ENCODE measurements around the gene STOX1. TPM values are rescaled to one million over a fixed set of nuclear protein-coding genes. Genes with fewer than 3 reads are reported as not detected.

The STOX1 gene
- total and polyA plus RNA-seq, 2 of the 13 experiments (the other 11 are each of a cell fraction or from before 2014, with no cell fraction given): 2.5 to 6.0 TPM

GRCh38 chr10:68826764-68827591 is at the start of gene STOX1 (continued):
- TF ChIP-seq SALL2 (CRISPR knock-in tag; IDR thresholded peaks at IDR 0.05) (0 out of 2 replicates have a peak, but pooled peaks have one; percentile 31), KLF16 (CRISPR knock-in tag; IDR thresholded peaks at IDR 0.05) (no peak), MYC (CRISPR knock-in tag; IDR thresholded peaks at IDR 0.05; ENCODE audit: borderline replicate concordance) (peak; percentile 62; the same call in 1 of the 2 replicates), ETV6 (CRISPR knock-in tag; conservative IDR thresholded peaks at IDR 0.05) (no peak), RAD51 (IDR thresholded peaks at IDR 0.05; ENCODE audit: borderline replicate concordance) (no peak), ZNF33B (CRISPR knock-in tag; IDR thresholded peaks at IDR 0.05) (peak; percentile 69; the same call in 1 of the 2 replicates), EEA1 (CRISPR knock-in tag; IDR thresholded peaks at IDR 0.05; ENCODE audit: borderline replicate concordance) (no peak), ZBTB20 (CRISPR knock-in tag; IDR thresholded peaks at IDR 0.05; ENCODE audit: borderline replicate concordance, low read depth) (no peak; the same call in 1 of the 2 replicates), RXRA (CRISPR knock-in tag; IDR thresholded peaks at IDR 0.05) (0 out of 2 replicates have a peak, but pooled peaks have one; percentile 35), SNAPC2 (CRISPR knock-in tag; IDR thresholded peaks at IDR 0.05) (no peak), CENPT (CRISPR knock-in tag; IDR thresholded peaks at IDR 0.05; ENCODE audit: low read depth) (no peak), ARNT (IDR thresholded peaks at IDR 0.05) (no peak), HMG20A (CRISPR knock-in tag; IDR thresholded peaks at IDR 0.05; ENCODE audit: borderline replicate concordance) (no peak), ZNF44 (CRISPR knock-in tag; IDR thresholded peaks at IDR 0.05) (no peak), ZBTB7B (CRISPR knock-in tag; IDR thresholded peaks at IDR 0.05) (peak; percentile 59), ZNF207 (IDR thresholded peaks at IDR 0.05; ENCODE audit: borderline replicate concordance) (no peak), ZNF34 (CRISPR knock-in tag; IDR thresholded peaks at IDR 0.05; ENCODE audit: borderline replicate concordance) (no peak), PATZ1 (CRISPR knock-in tag; IDR thresholded peaks at IDR 0.05) (peak; percentile 68), STAG1 (CRISPR knock-in tag; IDR thresholded peaks at IDR 0.05) (peak; percentile 28), GRHL1 (CRISPR knock-in tag; conservative IDR thresholded peaks at IDR 0.05) (no peak), SIN3A (IDR thresholded peaks at IDR 0.05; ENCODE audit: borderline replicate concordance, low read depth, low read length) (no peak), ZNF468 (CRISPR knock-in tag; IDR thresholded peaks at IDR 0.05) (no peak), ZNF777 (CRISPR knock-in tag; IDR thresholded peaks at IDR 0.05) (0 out of 2 replicates have a peak, but pooled peaks have one; percentile 51)
- TF ChIP-seq, protein P1, sequence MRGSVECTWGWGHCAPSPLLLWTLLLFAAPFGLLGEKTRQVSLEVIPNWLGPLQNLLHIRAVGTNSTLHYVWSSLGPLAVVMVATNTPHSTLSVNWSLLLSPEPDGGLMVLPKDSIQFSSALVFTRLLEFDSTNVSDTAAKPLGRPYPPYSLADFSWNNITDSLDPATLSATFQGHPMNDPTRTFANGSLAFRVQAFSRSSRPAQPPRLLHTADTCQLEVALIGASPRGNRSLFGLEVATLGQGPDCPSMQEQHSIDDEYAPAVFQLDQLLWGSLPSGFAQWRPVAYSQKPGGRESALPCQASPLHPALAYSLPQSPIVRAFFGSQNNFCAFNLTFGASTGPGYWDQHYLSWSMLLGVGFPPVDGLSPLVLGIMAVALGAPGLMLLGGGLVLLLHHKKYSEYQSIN (CRISPR knock-in tag; IDR thresholded peaks at IDR 0.05; ENCODE audit: borderline replicate concordance): no peak
- TF ChIP-seq, protein P2, sequence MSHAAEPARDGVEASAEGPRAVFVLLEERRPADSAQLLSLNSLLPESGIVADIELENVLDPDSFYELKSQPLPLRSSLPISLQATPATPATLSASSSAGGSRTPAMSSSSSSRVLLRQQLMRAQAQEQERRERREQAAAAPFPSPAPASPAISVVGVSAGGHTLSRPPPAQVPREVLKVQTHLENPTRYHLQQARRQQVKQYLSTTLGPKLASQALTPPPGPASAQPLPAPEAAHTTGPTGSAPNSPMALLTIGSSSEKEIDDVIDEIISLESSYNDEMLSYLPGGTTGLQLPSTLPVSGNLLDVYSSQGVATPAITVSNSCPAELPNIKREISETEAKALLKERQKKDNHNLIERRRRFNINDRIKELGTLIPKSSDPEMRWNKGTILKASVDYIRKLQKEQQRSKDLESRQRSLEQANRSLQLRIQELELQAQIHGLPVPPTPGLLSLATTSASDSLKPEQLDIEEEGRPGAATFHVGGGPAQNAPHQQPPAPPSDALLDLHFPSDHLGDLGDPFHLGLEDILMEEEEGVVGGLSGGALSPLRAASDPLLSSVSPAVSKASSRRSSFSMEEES (CRISPR knock-in tag; IDR thresholded peaks at IDR 0.05): 0 out of 2 replicates have a peak, but pooled peaks have one; percentile 23
